HUES64 (cell line): ENCODE measurements around the gene IL3.

Experiments used
- H3K27ac ChIP-seq: 2 replicates; pipeline ENCODE4 v1.7.0; 2013; ENCODE audit warnings: low read depth, low read length, inconsistent platforms
- H3K27me3 ChIP-seq: 2 replicates; pipeline ENCODE4 v1.6.1; 2013; ENCODE audit warnings: mild to moderate bottlenecking, low read length; ENCODE audit not compliant: insufficient read depth
- H3K36me3 ChIP-seq: 2 replicates; pipeline ENCODE4 v1.6.1; 2013; ENCODE audit warnings: mild to moderate bottlenecking, low read length; ENCODE audit not compliant: insufficient read depth
- H3K4me1 ChIP-seq: 2 replicates; pipeline ENCODE4 v1.6.1; 2013; ENCODE audit warnings: mild to moderate bottlenecking, low read length, moderate library complexity; ENCODE audit not compliant: insufficient read depth
- H3K4me3 ChIP-seq: 2 replicates; pipeline ENCODE4 v1.5.1; 2013; ENCODE audit warnings: mild to moderate bottlenecking, low read length, moderate library complexity
- H3K9ac ChIP-seq: 2 replicates; pipeline ENCODE4 v1.6.1; 2013; ENCODE audit warnings: mild to moderate bottlenecking, low read depth, low read length
- H3K9me3 ChIP-seq: 2 replicates; pipeline ENCODE4 v1.6.1; 2013; ENCODE audit warnings: low read depth, low read length; ENCODE audit not compliant: insufficient read depth
- WGBS: fragments of 150-250, 120-280 bp; methylation state at CpG from one replicate; pipeline ENCODE4 v1.1.7; 2013; ENCODE audit warnings: missing lambda C conversion rate; 5-methylcytosine and 5-hydroxymethylcytosine counted together

Gene IL3

GRCh38 chr5:132019337-132019736 is 41.1 kb upstream of the IL3 start:
- no peaks in the 10 kb centered on the region for H3K36me3 ChIP-seq
- no peaks in the 10 kb centered on the region for H3K4me1 ChIP-seq
- no peak overlapping the region for H3K27ac ChIP-seq
- H3K9me3 ChIP-seq, result no peaks in the 10 kb centered on the region
- 0 out of 2 replicates have a peak, but pooled peaks cover 3% of the 10 kb centered on the region for H3K27me3 ChIP-seq
- H3K9ac ChIP-seq, result no peak overlapping the region
- H3K4me3 ChIP-seq, result no peak overlapping the region

GRCh38 chr5:132019857-132020555 is 40.4 kb upstream of the IL3 start:
- whole genome bisulfite sequencing, result 89% methylated on average over 6 of the region's 6 CpGs
- Histone ChIP-seq H3K27me3 (0 out of 2 replicates have a peak, but pooled peaks cover 3% of the 10 kb centered on the region), H3K9me3 (no peaks in the 10 kb centered on the region), H3K4me1 (no peaks in the 10 kb centered on the region), H3K27ac (no peak overlapping the region), H3K4me3 (no peak overlapping the region), H3K36me3 (no peaks in the 10 kb centered on the region), H3K9ac (no peak overlapping the region)

- H3K4me1 ChIP-seq, result no peaks in the 10 kb centered on the region
- 87% methylated on average over 6 of the region's 6 CpGs for WGBS
- 0 out of 2 replicates have a peak, but pooled peaks cover 3% of the 10 kb centered on the region for H3K27me3 ChIP-seq
These were observed 39.7 kb upstream of the IL3 start for GRCh38 chr5:132020568-132021339.

DNA sequence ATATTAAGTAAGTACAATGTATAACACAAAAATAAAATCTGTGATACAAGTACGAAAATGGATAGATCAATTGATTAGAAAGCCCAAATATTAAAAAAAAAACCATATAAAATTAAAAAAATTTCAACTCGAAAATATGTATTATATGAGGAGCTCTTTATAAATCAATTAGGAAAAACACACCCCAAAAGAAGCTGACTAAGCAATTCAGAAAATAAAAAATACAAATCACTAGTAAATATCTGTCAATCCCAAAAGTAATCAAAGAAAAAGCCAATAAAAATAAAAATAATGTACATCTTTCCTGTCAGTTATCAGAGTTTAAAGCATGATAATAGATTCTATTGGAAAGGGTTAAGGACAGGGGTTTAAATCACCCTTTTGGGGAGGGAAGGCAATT is 38.8 kb upstream of the IL3 start:
- Histone ChIP-seq H3K9me3 (no peaks in the 10 kb centered on the region), H3K9ac (no peak overlapping the region), H3K4me3 (no peak overlapping the region), H3K27me3 (0 out of 2 replicates have a peak, but pooled peaks cover 3% of the 10 kb centered on the region), H3K27ac (no peak overlapping the region), H3K4me1 (no peaks in the 10 kb centered on the region), H3K36me3 (no peaks in the 10 kb centered on the region)
- no CpG with 5 or more reads among the region's 2 CpGs for WGBS

More at GRCh38 chr5:132020568-132021339, 39.7 kb upstream of the IL3 start:
- Histone ChIP-seq H3K27ac (no peak overlapping the region), H3K9me3 (no peaks in the 10 kb centered on the region), H3K36me3 (no peaks in the 10 kb centered on the region), H3K4me3 (no peak overlapping the region), H3K9ac (no peak overlapping the region)

DNA sequence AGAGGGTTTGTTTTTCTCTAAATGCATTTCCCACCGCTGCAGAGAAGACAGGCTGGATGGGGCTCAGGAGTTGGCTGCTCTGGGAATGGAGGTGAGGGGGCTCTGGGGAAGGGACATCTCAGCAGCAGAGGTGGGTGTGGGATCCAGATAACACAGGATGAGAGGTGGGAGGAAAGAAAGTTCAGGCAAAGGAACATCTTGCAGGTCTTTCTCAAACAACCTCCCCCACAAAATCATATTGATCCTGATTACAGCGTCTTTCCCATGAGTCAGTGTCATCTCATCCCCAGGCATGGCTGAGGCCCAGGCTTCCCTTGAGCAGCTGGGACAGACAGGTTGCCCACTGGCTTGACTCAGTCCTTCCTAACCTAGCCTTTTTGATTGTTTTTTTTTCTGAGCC is 37.7 kb upstream of the IL3 start:
- Histone ChIP-seq H3K27me3 (no peaks in the 10 kb centered on the region), H3K36me3 (no peaks in the 10 kb centered on the region), H3K27ac (no peak overlapping the region), H3K9ac (no peak overlapping the region), H3K4me1 (no peaks in the 10 kb centered on the region), H3K9me3 (no peaks in the 10 kb centered on the region), H3K4me3 (no peak overlapping the region)
- 76% methylated on average over 2 of the region's 2 CpGs for WGBS

DNA sequence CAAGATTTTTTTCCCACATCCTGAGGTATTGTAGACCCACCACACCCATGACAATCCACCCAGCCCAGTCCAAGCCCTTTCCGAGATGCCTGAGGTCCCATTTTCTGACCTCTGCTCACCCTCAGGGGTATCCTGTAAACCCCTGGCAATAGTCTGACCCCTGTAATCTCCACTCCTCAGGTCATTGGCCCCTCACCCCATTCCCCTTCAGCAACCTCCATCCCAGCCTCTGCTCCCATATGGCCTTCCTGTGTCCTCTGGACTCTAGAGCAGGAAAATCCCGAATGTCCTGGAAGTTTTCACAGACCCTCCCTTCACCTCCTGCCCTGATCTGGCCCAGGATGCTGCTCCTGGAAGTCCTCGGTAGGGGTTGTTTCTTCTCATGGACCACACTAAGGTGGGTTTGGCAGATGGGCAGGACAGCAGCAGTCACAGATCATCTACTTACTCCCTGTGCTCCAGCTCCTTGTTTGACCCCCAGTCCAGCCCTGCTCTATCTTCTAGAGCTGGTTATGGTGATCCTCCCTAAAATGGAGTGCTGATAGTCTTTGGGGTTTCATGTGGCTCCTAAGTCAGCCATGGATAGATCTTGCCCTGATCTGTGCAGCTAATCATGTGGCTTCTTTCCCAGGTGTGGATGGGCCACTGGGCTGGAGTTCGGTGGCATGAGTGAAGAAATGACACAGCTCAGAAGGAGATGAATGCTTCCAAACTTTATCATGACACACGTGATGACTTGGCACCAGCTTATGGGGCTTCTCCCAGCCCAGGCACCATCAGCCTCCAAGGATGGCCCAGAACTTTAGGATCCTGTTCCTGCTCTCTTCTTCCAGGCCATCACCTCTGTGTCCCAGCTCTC is 37.0 kb upstream of the IL3 start:
- Histone ChIP-seq H3K4me3 (no peak overlapping the region), H3K9me3 (no peaks in the 10 kb centered on the region), H3K36me3 (no peaks in the 10 kb centered on the region), H3K9ac (no peak overlapping the region), H3K27me3 (no peaks in the 10 kb centered on the region), H3K27ac (no peak overlapping the region), H3K4me1 (no peaks in the 10 kb centered on the region)
- WGBS, result 84% methylated on average over 5 of the region's 5 CpGs

DNA sequence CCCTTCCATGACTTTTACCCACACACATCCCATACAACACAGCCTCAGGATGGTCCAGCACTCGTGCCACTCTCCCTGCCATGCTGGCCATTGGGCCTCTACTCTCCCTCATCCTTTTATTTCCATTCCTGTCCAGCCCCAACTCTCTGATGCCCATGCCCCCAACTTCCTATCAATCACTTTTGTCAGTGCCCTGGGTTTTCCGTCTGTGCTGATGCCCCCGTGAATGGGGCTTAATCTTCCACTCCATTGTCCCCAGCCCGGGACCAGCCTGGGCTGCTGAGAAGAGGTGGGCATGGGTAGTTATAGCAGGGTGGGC is 36.4 kb upstream of the IL3 start:
- Histone ChIP-seq H3K36me3 (no peaks in the 10 kb centered on the region), H3K27me3 (no peaks in the 10 kb centered on the region), H3K27ac (no peak overlapping the region), H3K9ac (no peak overlapping the region), H3K9me3 (no peaks in the 10 kb centered on the region), H3K4me1 (no peaks in the 10 kb centered on the region), H3K4me3 (no peak overlapping the region)
- 83% methylated on average over 4 of the region's 4 CpGs for WGBS

GRCh38 chr5:132024789-132025402 is 35.6 kb upstream of the IL3 start:
- Histone ChIP-seq H3K27ac (no peak overlapping the region), H3K4me3 (no peak overlapping the region), H3K27me3 (no peaks in the 10 kb centered on the region), H3K36me3 (no peaks in the 10 kb centered on the region), H3K9ac (no peak overlapping the region), H3K9me3 (no peaks in the 10 kb centered on the region), H3K4me1 (no peaks in the 10 kb centered on the region)
- WGBS, result 79% methylated on average over 8 of the region's 8 CpGs

- H3K27me3 ChIP-seq, result no peaks in the 10 kb centered on the region
- 87% methylated on average over 7 of the region's 7 CpGs for WGBS
- no peaks in the 10 kb centered on the region for H3K9me3 ChIP-seq
- H3K27ac ChIP-seq, result no peak overlapping the region
- H3K36me3 ChIP-seq, result no peaks in the 10 kb centered on the region
- H3K4me3 ChIP-seq, result no peak overlapping the region
- H3K9ac ChIP-seq, result no peak overlapping the region
- H3K4me1 ChIP-seq, result no peaks in the 10 kb centered on the region
These were observed 35.0 kb upstream of the IL3 start for GRCh38 chr5:132025403-132025971.

GRCh38 chr5:132026516-132027008 is 33.9 kb upstream of the IL3 start:
- Histone ChIP-seq H3K9ac (no peak overlapping the region), H3K4me3 (no peak overlapping the region), H3K36me3 (no peaks in the 10 kb centered on the region), H3K4me1 (no peaks in the 10 kb centered on the region), H3K9me3 (no peaks in the 10 kb centered on the region), H3K27me3 (no peaks in the 10 kb centered on the region), H3K27ac (no peak overlapping the region)
- WGBS, result 91% methylated on average over 5 of the region's 5 CpGs
